H9 (cell line): ENCODE measurements around the gene RPS27A. TPM values are rescaled to one million over a fixed set of nuclear protein-coding genes. Genes with fewer than 3 reads are reported as not detected.

Source experiments
- DNase-seq: peaks from one replicate; pipeline ENCODE4 v3.0.0-alpha.2; 2017
- H2AFZ ChIP-seq: one replicate; pipeline ENCODE4 v1.6.1; 2013; ENCODE audit warnings: mild to moderate bottlenecking, low read length, control low read depth, moderate library complexity
- H2AK5ac ChIP-seq: 2 replicates; pipeline ENCODE4 v1.6.1; 2013; ENCODE audit warnings: low read length, control low read depth, mixed read lengths; ENCODE audit not compliant: insufficient read length
- H2BK120ac ChIP-seq: one replicate; pipeline ENCODE4 v1.6.1; 2013; ENCODE audit warnings: low read depth, mild to moderate bottlenecking, low read length, control low read depth, inconsistent platforms; ENCODE audit not compliant: poor library complexity, severe bottlenecking
- H2BK12ac ChIP-seq: 2 replicates; pipeline ENCODE4 v1.6.1; 2013; ENCODE audit warnings: low read length, control low read depth, mixed read lengths, low read depth; ENCODE audit not compliant: insufficient read length
- H2BK15ac ChIP-seq: 2 replicates; pipeline ENCODE4 v1.6.1; 2013; ENCODE audit warnings: low read depth, low read length, control low read depth
- H2BK20ac ChIP-seq: one replicate; pipeline ENCODE4 v1.6.1; 2013; ENCODE audit warnings: low read depth, mild to moderate bottlenecking, low read length, control low read depth, inconsistent platforms; ENCODE audit not compliant: poor library complexity, severe bottlenecking
- H2BK5ac ChIP-seq: 2 replicates; pipeline ENCODE4 v1.6.1; 2013; ENCODE audit warnings: low read length, control low read depth, mixed read lengths; ENCODE audit not compliant: insufficient read length
- H3K14ac ChIP-seq: 2 replicates; pipeline ENCODE4 v1.6.1; 2013; ENCODE audit warnings: low read length, control low read depth; ENCODE audit not compliant: insufficient read depth
- H3K18ac ChIP-seq: 2 replicates; pipeline ENCODE4 v1.6.1; 2013; ENCODE audit warnings: low read depth, mild to moderate bottlenecking, mixed read lengths, low read length, control low read depth; ENCODE audit not compliant: insufficient read length
- H3K23ac ChIP-seq: 2 replicates; pipeline ENCODE4 v1.6.1; 2013; ENCODE audit warnings: low read length, control low read depth, mixed read lengths, low read depth; ENCODE audit not compliant: insufficient read length
- H3K23me2 ChIP-seq: 2 replicates; pipeline ENCODE4 v1.6.1; 2013; ENCODE audit warnings: low read depth, mild to moderate bottlenecking, mixed read lengths, low read length, control low read depth; ENCODE audit not compliant: insufficient read length, poor library complexity, severe bottlenecking
- H3K27ac ChIP-seq: 2 replicates; pipeline ENCODE4 v1.5.1; 2013; ENCODE audit warnings: low read length, control low read depth, mixed read lengths, low read depth; ENCODE audit not compliant: insufficient read length
- H3K27me3 ChIP-seq: 2 replicates; pipeline ENCODE4 v1.6.1; 2013; ENCODE audit warnings: low read length, control low read depth, inconsistent platforms; ENCODE audit not compliant: insufficient read depth
- H3K4ac ChIP-seq: 2 replicates; pipeline ENCODE4 v1.6.1; 2013; ENCODE audit warnings: low read depth, mild to moderate bottlenecking, control low read depth, inconsistent platforms, low read length, moderate library complexity
- H3K4me1 ChIP-seq: 2 replicates; pipeline ENCODE4 v1.6.1; 2013; ENCODE audit warnings: low read length, control low read depth, inconsistent platforms; ENCODE audit not compliant: insufficient read depth
- H3K4me2 ChIP-seq: 2 replicates; pipeline ENCODE4 v1.6.1; 2013; ENCODE audit warnings: low read length, control low read depth, mixed read lengths; ENCODE audit not compliant: insufficient read length, insufficient read depth
- H3K56ac ChIP-seq: 2 replicates; pipeline ENCODE4 v1.6.1; 2013; ENCODE audit warnings: low read depth, mild to moderate bottlenecking, mixed read lengths, low read length, control low read depth; ENCODE audit not compliant: insufficient read length
- H3K79me1 ChIP-seq: 2 replicates; pipeline ENCODE4 v1.6.1; 2013; ENCODE audit warnings: low read depth, mild to moderate bottlenecking, moderate library complexity, low read length, control low read depth, inconsistent platforms; ENCODE audit not compliant: insufficient read depth, poor library complexity, severe bottlenecking
- H3K79me2 ChIP-seq: 2 replicates; pipeline ENCODE4 v1.6.1; 2013; ENCODE audit warnings: low read length, control low read depth, inconsistent platforms; ENCODE audit not compliant: insufficient read depth
- H3K9ac ChIP-seq: 2 replicates; pipeline ENCODE4 v1.6.1; 2013; ENCODE audit warnings: low read length, control low read depth, mixed read lengths; ENCODE audit not compliant: insufficient read length; ENCODE audit errors: extremely low read depth
- H3K9me3 ChIP-seq: one replicate; pipeline ENCODE4 v1.6.1; 2013; ENCODE audit warnings: low read depth, low read length, inconsistent platforms; ENCODE audit not compliant: control insufficient read depth
- H3T11ph ChIP-seq: one replicate; pipeline ENCODE4 v1.6.1; 2013; ENCODE audit warnings: mild to moderate bottlenecking, low read length, control low read depth, inconsistent platforms
- H4K20me1 ChIP-seq: one replicate; pipeline ENCODE4 v1.6.1; 2013; ENCODE audit not compliant: control insufficient read depth, insufficient read length, insufficient read depth
- H4K5ac ChIP-seq: 2 replicates; pipeline ENCODE4 v1.6.1; 2013; ENCODE audit warnings: low read depth, mild to moderate bottlenecking, mixed read lengths, low read length, control low read depth; ENCODE audit not compliant: insufficient read length
- H4K8ac ChIP-seq: replicated peaks from 2 replicates; pipeline ENCODE4 v1.6.1; 2013; ENCODE audit warnings: low read length, control low read depth, mixed read lengths, low read depth; ENCODE audit not compliant: insufficient read length
- H4K91ac ChIP-seq: 2 replicates; pipeline ENCODE4 v1.6.1; 2013; ENCODE audit warnings: low read depth, mild to moderate bottlenecking, moderate library complexity, mixed read lengths, low read length, control low read depth; ENCODE audit not compliant: insufficient read length
- H3K27ac Mint-ChIP-seq, 3 experiments: 2 replicates in 2 of 3; 3 replicates in 1 of 3; pipeline ENCODE4 v1.8.0; 2020 to 2021; ENCODE audit warnings: mixed read lengths in 3 of 3, mild to moderate bottlenecking in 1 of 3, moderate library complexity in 1 of 3
- H3K27me3 Mint-ChIP-seq: 2 replicates; pipeline ENCODE4 v1.8.0; 2021; ENCODE audit warnings: low read depth, mild to moderate bottlenecking, moderate library complexity, mixed read lengths
- H3K36me3 Mint-ChIP-seq, 3 experiments: 2 replicates in 2 of 3; 3 replicates in 1 of 3; pipeline ENCODE4 v1.8.0; 2020 to 2021; ENCODE audit warnings: low read depth in 3 of 3, mixed read lengths in 3 of 3; ENCODE audit not compliant: insufficient read depth in 1 of 3
- H3K4me1 Mint-ChIP-seq, 2 experiments: 2 replicates each; pipeline ENCODE4 v1.8.0; 2020; ENCODE audit warnings: mixed read lengths in 2 of 2
- H3K4me3 Mint-ChIP-seq, 2 experiments: 2 replicates in 1 of 2; 3 replicates in 1 of 2; pipeline ENCODE4 v1.8.0; 2020 to 2021; ENCODE audit warnings: mild to moderate bottlenecking in 2 of 2, mixed read lengths in 2 of 2, moderate library complexity in 1 of 2
- H3K9me3 Mint-ChIP-seq, 2 experiments: 2 replicates in 1 of 2; 3 replicates in 1 of 2; pipeline ENCODE4 v1.8.0; 2020; ENCODE audit warnings: mild to moderate bottlenecking in 2 of 2, mixed read lengths in 2 of 2, moderate library complexity in 1 of 2
- CTCF ChIP-seq: fragments of 200-600 bp; sonication (generic); conservative IDR thresholded peaks from 3 replicates; pipeline ENCODE4 v1.8.0; 2021; ENCODE audit warnings: antibody characterized with exemption, mild to moderate bottlenecking
- WGBS: extraction: QIAGEN DNeasy Blood & Tissue Kit; methylation state at CpG from one replicate; pipeline ENCODE4 v1.1.7; 2013; ENCODE audit warnings: missing lambda C conversion rate, low lambda C conversion rate, mixed read lengths; ENCODE audit not compliant: insufficient read length; ENCODE audit errors: extremely low coverage; 5-methylcytosine and 5-hydroxymethylcytosine counted together
- total RNA-seq: library from RNA; stranded (reverse); gene quantifications from 2 replicates; pipeline ENCODE4 v1.2.1, GENCODE V29; 2021

The RPS27A gene
- total RNA-seq, 1 experiment from 2014 or later: 1,415 TPM

GRCh38 chr2:55231546-55232083 lies 873 bp upstream of the RPS27A start:
- peak overlapping the region; percentile 99 to 100 (median 100) for H3K27ac Mint-ChIP-seq
- no peak overlapping the region for H2AK5ac ChIP-seq
- peaks cover 31 to 56% (median 42%) of the 10 kb centered on the region in 3 experiments for H3K36me3 Mint-ChIP-seq
- no peaks in the 10 kb centered on the region; the same call in 1 of the 2 replicates for H3K27me3 Mint-ChIP-seq
- peak overlapping the region; percentile 97 to 99 for H3K4me3 Mint-ChIP-seq
- no peak overlapping the region for H3K56ac ChIP-seq
- peaks cover 10% of the 10 kb centered on the region for H3K23me2 ChIP-seq
- no peak overlapping the region for H2BK12ac ChIP-seq
- H3K4me1 ChIP-seq: no peaks in the 10 kb centered on the region
- no peaks in the 10 kb centered on the region for H3K27me3 ChIP-seq
- peak overlapping the region; percentile 98 for H3K18ac ChIP-seq
- H3K9me3 Mint-ChIP-seq: no peaks in the 10 kb centered on the region; a peak in 1 of 5 replicates
- H4K91ac ChIP-seq: no peak overlapping the region
- no peaks in the 10 kb centered on the region for H4K20me1 ChIP-seq
- peak overlapping the region; percentile 99 for H3K4me2 ChIP-seq
- H2BK15ac ChIP-seq: no peak overlapping the region
- peak overlapping the region; percentile 82 for H3K9ac ChIP-seq
- no peak for TF ChIP-seq CTCF
- H2BK20ac ChIP-seq: no peak overlapping the region
- H3K4me1 Mint-ChIP-seq: peaks cover 21 to 24% of the 10 kb centered on the region in 2 experiments
- H3T11ph ChIP-seq: no peak overlapping the region
- H3K79me1 ChIP-seq: peaks cover 7% of the 10 kb centered on the region
- peak overlapping the region; percentile 92 for H3K27ac ChIP-seq
- H3K4ac ChIP-seq: no peak overlapping the region; the same call in 1 of the 2 replicates
- no peak overlapping the region for H2AFZ ChIP-seq
- peak overlapping the region; percentile 94 for H3K14ac ChIP-seq
- peak overlapping the region; percentile 27 for H2BK5ac ChIP-seq
- no CpG with 5 or more reads among the region's 13 CpGs for WGBS
- H2BK120ac ChIP-seq: peak overlapping the region; percentile 84
- H3K23ac ChIP-seq: no peak overlapping the region
- no peak overlapping the region for H4K8ac ChIP-seq
- no peak overlapping the region for H4K5ac ChIP-seq
- H3K9me3 ChIP-seq: no peaks in the 10 kb centered on the region
- peaks cover 10% of the 10 kb centered on the region for H3K79me2 ChIP-seq
- no peak for DNase-seq
